GM12891 (cell line): ENCODE data around the gene SAMD4B.

ENCODE experiments used
- DNase-seq: peaks from one replicate; pipeline ENCODE4 v3.0.0; 2011; ENCODE audit warnings: low spot score; ENCODE audit not compliant: insufficient read length
- FAIRE-seq: peaks from 2 replicates; lab custom pipeline; 2011; peaks lifted over from hg19 to GRCh38; lab: Jason Lieb, UNC
- PAX5 ChIP-seq: IDR thresholded peaks from 2 replicates; pipeline ENCODE4 v1.6.1; 2011; ENCODE audit warnings: low read length, moderate library complexity, mild to moderate bottlenecking; ENCODE audit not compliant: insufficient read depth, severe bottlenecking
- POLR2A ChIP-seq: IDR thresholded peaks from 2 replicates; pipeline ENCODE4 v1.6.1; 2011; ENCODE audit warnings: low read depth, low read length, control low read depth
- POLR2AphosphoS5 ChIP-seq: IDR thresholded peaks from 2 replicates; pipeline ENCODE4 v1.6.1; 2011; ENCODE audit warnings: low read depth, low read length, control low read depth
- POU2F2 ChIP-seq: IDR thresholded peaks from 2 replicates; pipeline ENCODE4 v1.6.1; 2011; ENCODE audit warnings: low read depth, mild to moderate bottlenecking, control low read depth, low read length, moderate library complexity
- SPI1 ChIP-seq: IDR thresholded peaks from 2 replicates; pipeline ENCODE4 v1.6.1; 2011; ENCODE audit warnings: low read depth, low read length, control low read depth
- TAF1 ChIP-seq: IDR thresholded peaks from 2 replicates; pipeline ENCODE4 v1.6.1; 2011; ENCODE audit warnings: low read depth, low read length, control low read depth

The SAMD4B gene

DNA sequence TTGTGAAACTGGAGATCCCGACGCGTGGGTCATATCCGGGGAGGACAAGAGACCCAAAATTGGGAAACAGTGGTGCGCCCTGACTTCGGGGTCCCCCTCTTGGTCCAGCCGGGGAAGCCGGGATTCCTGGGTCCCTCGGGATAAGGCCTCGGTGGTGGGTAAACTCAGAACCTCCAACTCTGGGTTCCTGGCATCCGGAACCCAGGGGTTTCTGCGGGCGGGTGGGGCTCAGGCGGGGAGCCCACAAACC, 65.1 kb downstream of the SAMD4B start:
- no peak for DNase-seq
- no peak for FAIRE-seq
- no peak for TF ChIP-seq PAX5
- no peak for TF ChIP-seq SPI1
- no peak for TF ChIP-seq TAF1
- TF ChIP-seq POLR2AphosphoS5 = no peak
- TF ChIP-seq POU2F2 = no peak
- no peak for TF ChIP-seq POLR2A

- DNase-seq = no peak
- no peak for FAIRE-seq
- TF ChIP-seq POLR2AphosphoS5 (no peak; the same call in 1 of the 2 replicates), POLR2A (peak; percentile 21), TAF1 (0 out of 2 replicates have a peak, but pooled peaks have one; percentile 23)
These were observed 65.6 kb downstream of the SAMD4B start for GRCh38 chr19:39407660-39408391.

GRCh38 chr19:39408392-39409207, 66.4 kb downstream of the SAMD4B start:
- FAIRE-seq (no peak), DNase-seq (no peak)
- TF ChIP-seq POU2F2 = peak; percentile 10; the same call in 1 of the 2 replicates
- TF ChIP-seq TAF1 = peak; percentile 14; the same call in 1 of the 2 replicates
- TF ChIP-seq POLR2AphosphoS5 = peak; percentile 18; the same call in 1 of the 2 replicates
- TF ChIP-seq POLR2A = no peak
- no peak for TF ChIP-seq PAX5
- TF ChIP-seq SPI1 = no peak

DNA sequence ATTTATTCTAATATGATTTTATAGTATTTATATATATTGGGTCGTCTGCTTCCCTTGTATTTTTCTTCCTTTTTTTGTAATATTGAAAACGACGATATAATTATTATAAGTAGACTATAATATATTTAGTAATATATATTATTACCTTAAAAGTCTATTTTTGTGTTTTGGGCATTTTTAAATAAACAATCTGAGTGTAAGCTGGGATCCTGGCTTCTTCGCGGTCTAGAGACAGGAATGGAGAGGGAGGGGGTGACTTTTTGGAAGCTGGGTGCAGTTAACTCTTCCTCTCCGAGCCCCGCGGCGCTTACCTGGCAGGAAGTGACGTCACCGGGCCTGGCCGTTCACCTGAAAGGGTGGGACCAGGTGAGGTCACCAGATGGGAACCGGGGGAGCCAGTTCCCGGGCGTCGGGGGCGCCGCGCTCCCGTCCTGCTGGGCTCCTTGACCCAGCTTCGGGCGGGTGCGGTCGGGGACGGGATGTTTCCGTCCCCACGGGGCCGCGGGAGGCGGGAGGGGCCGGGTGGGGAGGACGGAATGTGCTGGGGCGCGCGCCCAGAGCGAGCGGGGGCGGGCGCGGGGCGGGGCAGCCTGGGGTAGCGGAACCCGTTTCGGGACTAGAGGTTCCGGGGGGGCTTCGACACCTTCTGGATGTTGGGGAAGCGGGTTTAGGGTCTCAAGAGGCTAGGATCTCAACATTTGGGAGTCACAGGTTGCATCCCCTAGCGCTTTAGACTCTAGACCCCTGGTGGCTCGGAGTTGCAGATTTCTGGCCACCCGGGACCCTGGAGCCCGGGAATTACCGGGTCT, 67.2 kb downstream of the SAMD4B start:
- DNase-seq (no peak), FAIRE-seq (peak; percentile 61)
- no peak for TF ChIP-seq SPI1
- peak; percentile 87 for TF ChIP-seq POLR2A
- peak; percentile 91 for TF ChIP-seq POLR2AphosphoS5
- TF ChIP-seq POU2F2 = peak; percentile 71; the same call in 1 of the 2 replicates
- TF ChIP-seq TAF1 = no peak

GRCh38 chr19:39410017-39410830, 68.0 kb downstream of the SAMD4B start:
- DNase-seq = peak; percentile 57

GRCh38 chr19:39410831-39411080, 68.5 kb downstream of the SAMD4B start:
- FAIRE-seq (no peak), DNase-seq (no peak)
- TF ChIP-seq PAX5 (no peak), POLR2AphosphoS5 (0 out of 2 replicates have a peak, but pooled peaks have one; percentile 18)

More at GRCh38 chr19:39410017-39410830, 68.0 kb downstream of the SAMD4B start:
- FAIRE-seq = peak; percentile 76
- TF ChIP-seq PAX5 = no peak
- TF ChIP-seq TAF1 = 0 out of 2 replicates have a peak, but pooled peaks have one; percentile 49
- peak; percentile 72 for TF ChIP-seq POLR2A
- peak; percentile 92 for TF ChIP-seq SPI1
- peak; percentile 89 for TF ChIP-seq POLR2AphosphoS5
- no peak; the same call in 1 of the 2 replicates for TF ChIP-seq POU2F2

- FAIRE-seq (no peak), DNase-seq (no peak)
These were observed 69.0 kb downstream of the SAMD4B start for GRCh38 chr19:39411081-39411831.

GRCh38 chr19:39411832-39412099, 69.5 kb downstream of the SAMD4B start:
- FAIRE-seq (peak; percentile 95), DNase-seq (no peak)
- no peak for TF ChIP-seq POU2F2

More at GRCh38 chr19:39411081-39411831, 69.0 kb downstream of the SAMD4B start:
- peak; percentile 48 for TF ChIP-seq POLR2A
- TF ChIP-seq TAF1 = no peak
- 0 out of 2 replicates have a peak, but pooled peaks have one; percentile 37 for TF ChIP-seq POLR2AphosphoS5
